ENCODE results near the gene PLPP4. TPM values are rescaled to one million over a fixed set of nuclear protein-coding genes. Genes with fewer than 3 reads are reported as not detected.

Gene PLPP4
- total RNA-seq, 1 experiment from 2014 or later = not detected

GRCh38 chr10:120431251-120431651 lies 25.8 kb upstream of the PLPP4 start:
- H3K4me3 Mint-ChIP-seq (ENCODE audit: low read depth, unreplicated experiment) = no peak overlapping the region
- H3K9me3 Mint-ChIP-seq (ENCODE audit: low read depth, unreplicated experiment) = no peaks in the 10 kb centered on the region
- H3K36me3 Mint-ChIP-seq (ENCODE audit: insufficient read depth, unreplicated experiment) = no peaks in the 10 kb centered on the region
- H3K27me3 Mint-ChIP-seq (ENCODE audit: unreplicated experiment) = peaks cover 51% of the 10 kb centered on the region
- H3K4me1 Mint-ChIP-seq (ENCODE audit: low read depth, unreplicated experiment) = no peaks in the 10 kb centered on the region
- intact Hi-C loops (cut with micrococcal nuclease; ENCODE audit: unreplicated experiment) = no loop called here
- DNase-seq = no peak
- TF ChIP-seq CTCF (IDR thresholded peaks at IDR 0.05; ENCODE audit: unreplicated experiment) = no peak
- BruUV-seq (replicated peaks) = no TSS peak
- CTCF ChIA-PET = no interaction called here
- H3K27ac Mint-ChIP-seq (ENCODE audit: unreplicated experiment) = no peak overlapping the region

- Mint-ChIP-seq H3K9me3 (ENCODE audit: low read depth, unreplicated experiment) (no peaks in the 10 kb centered on the region), H3K27ac (ENCODE audit: unreplicated experiment) (no peak overlapping the region), H3K4me3 (ENCODE audit: low read depth, unreplicated experiment) (no peak overlapping the region), H3K4me1 (ENCODE audit: low read depth, unreplicated experiment) (no peaks in the 10 kb centered on the region), H3K27me3 (ENCODE audit: unreplicated experiment) (peaks cover 53% of the 10 kb centered on the region), H3K36me3 (ENCODE audit: insufficient read depth, unreplicated experiment) (no peaks in the 10 kb centered on the region)
- DNase-seq = no peak
- TF ChIP-seq CTCF (IDR thresholded peaks at IDR 0.05; ENCODE audit: unreplicated experiment) = no peak
- BruUV-seq (replicated peaks) = no TSS peak
- intact Hi-C loops (cut with micrococcal nuclease; ENCODE audit: unreplicated experiment) = no loop called here
- CTCF ChIA-PET = no interaction called here
Observed at GRCh38 chr10:120432209-120432608, 24.8 kb upstream of the PLPP4 start.

- Mint-ChIP-seq H3K4me1 (ENCODE audit: low read depth, unreplicated experiment) (no peaks in the 10 kb centered on the region), H3K9me3 (ENCODE audit: low read depth, unreplicated experiment) (no peaks in the 10 kb centered on the region), H3K27ac (ENCODE audit: unreplicated experiment) (no peak overlapping the region), H3K27me3 (ENCODE audit: unreplicated experiment) (peaks cover 54% of the 10 kb centered on the region), H3K4me3 (ENCODE audit: low read depth, unreplicated experiment) (no peak overlapping the region), H3K36me3 (ENCODE audit: insufficient read depth, unreplicated experiment) (no peaks in the 10 kb centered on the region)
- DNase-seq = no peak
- BruUV-seq (replicated peaks) = no TSS peak
- intact Hi-C loops (cut with micrococcal nuclease; ENCODE audit: unreplicated experiment) = no loop called here
- no peak for TF ChIP-seq CTCF (IDR thresholded peaks at IDR 0.05; ENCODE audit: unreplicated experiment)
- CTCF ChIA-PET = no interaction called here
Observed at GRCh38 chr10:120433141-120433540, 23.9 kb upstream of the PLPP4 start.

GRCh38 chr10:120436439-120437112 lies 20.5 kb upstream of the PLPP4 start:
- BruUV-seq (replicated peaks) = no TSS peak
- Mint-ChIP-seq H3K27me3 (ENCODE audit: unreplicated experiment) (peaks cover 25% of the 10 kb centered on the region), H3K9me3 (ENCODE audit: low read depth, unreplicated experiment) (no peaks in the 10 kb centered on the region), H3K36me3 (ENCODE audit: insufficient read depth, unreplicated experiment) (no peaks in the 10 kb centered on the region), H3K4me3 (ENCODE audit: low read depth, unreplicated experiment) (no peak overlapping the region), H3K27ac (ENCODE audit: unreplicated experiment) (no peak overlapping the region), H3K4me1 (ENCODE audit: low read depth, unreplicated experiment) (no peaks in the 10 kb centered on the region)
- intact Hi-C loops (cut with micrococcal nuclease; ENCODE audit: unreplicated experiment) = no loop called here
- no peak for DNase-seq
- no peak for TF ChIP-seq CTCF (IDR thresholded peaks at IDR 0.05; ENCODE audit: unreplicated experiment)
- CTCF ChIA-PET = interaction anchor here (0.9 kb wide), 1 partner anchor 14 kb away, joined by 3 read pairs; no protein-coding TSS in a partner anchor
